Common myeloid progenitor, CD34-positive (primary cell): Measurements from ENCODE around the gene PRSS37.

Source experiments
- CTCF ChIA-PET: fragments of 350-600 bp; sonication (Branson Sonifier 250); formaldehyde crosslinking; loops from one replicate; lab custom pipeline; 2021; ENCODE audit warnings: antibody characterized with exemption; lab: Charles Lee
- POLR2A ChIA-PET: fragments of 350-600 bp; sonication (Branson Sonifier 250); formaldehyde crosslinking; loops from one replicate; lab custom pipeline; 2021; ENCODE audit warnings: antibody characterized with exemption; lab: Charles Lee
- DNase-seq, 3 donors: peaks; one replicate each; pipeline versions ENCODE4 v3.0.0 to v3.0.0-alpha.2; 2013
- H3K27ac ChIP-seq, 2 experiments: 1 replicate in 1 of 2; 2 replicates in 1 of 2; pipeline ENCODE4 v1.7.0; 2013; ENCODE audit warnings: inconsistent platforms in 2 of 2, low read length in 2 of 2, mild to moderate bottlenecking in 2 of 2, low read depth in 1 of 2, moderate library complexity in 1 of 2; ENCODE audit not compliant: severe bottlenecking in 2 of 2, insufficient read depth in 1 of 2, poor library complexity in 1 of 2
- H3K27me3 ChIP-seq, 5 experiments: replicated peaks in 2 of 5; 1 replicate in 3 of 5; 2 replicates in 2 of 5; pipeline versions ENCODE4 v1.6.1 to v1.7.0; 2013; ENCODE audit warnings: low read length in 4 of 5, mild to moderate bottlenecking in 2 of 5, moderate library complexity in 2 of 5, inconsistent platforms in 1 of 5; ENCODE audit not compliant: insufficient read depth in 5 of 5, control insufficient read depth in 4 of 5
- H3K36me3 ChIP-seq, 4 experiments: 1 replicate in 2 of 4; 2 replicates in 2 of 4; pipeline versions ENCODE4 v1.6.1 to v1.7.0; 2013; ENCODE audit warnings: low read length in 3 of 4, control low read depth in 1 of 4, mild to moderate bottlenecking in 1 of 4; ENCODE audit not compliant: control insufficient read depth in 4 of 4, insufficient read depth in 4 of 4
- H3K4me1 ChIP-seq, 4 experiments: 1 replicate in 3 of 4; 2 replicates in 1 of 4; pipeline versions ENCODE4 v1.6.1 to v1.7.1; 2013; ENCODE audit warnings: low read length in 3 of 4, mild to moderate bottlenecking in 3 of 4, control low read depth in 1 of 4, inconsistent platforms in 1 of 4, moderate library complexity in 1 of 4; ENCODE audit not compliant: control insufficient read depth in 4 of 4, insufficient read depth in 4 of 4; ENCODE audit errors: control extremely low read depth in 1 of 4
- H3K4me3 ChIP-seq, 7 experiments: 1 replicate in 4 of 7; 2 replicates in 3 of 7; pipeline versions ENCODE4 v1.5.1 to v1.7.0; 2013; ENCODE audit warnings: mild to moderate bottlenecking in 7 of 7, low read length in 6 of 7, moderate library complexity in 6 of 7, inconsistent platforms in 2 of 7, low read depth in 2 of 7, control low read depth in 1 of 7; ENCODE audit not compliant: insufficient read depth in 4 of 7, control insufficient read depth in 1 of 7; ENCODE audit errors: extremely low read depth in 1 of 7
- H3K9me3 ChIP-seq, 5 experiments: 1 replicate in 4 of 5; 2 replicates in 1 of 5; pipeline versions ENCODE4 v1.6.1 to v1.7.1; 2013; ENCODE audit warnings: low read length in 4 of 5, mild to moderate bottlenecking in 2 of 5, inconsistent platforms in 1 of 5, low read depth in 1 of 5, moderate library complexity in 1 of 5; ENCODE audit not compliant: control insufficient read depth in 4 of 5, insufficient read depth in 2 of 5; ENCODE audit errors: control extremely low read depth in 1 of 5
- WGBS: methylation state at CpG from one replicate; pipeline ENCODE4 v1.1.5; 2013; ENCODE audit not compliant: insufficient coverage; 5-methylcytosine and 5-hydroxymethylcytosine counted together

The PRSS37 gene

DNA sequence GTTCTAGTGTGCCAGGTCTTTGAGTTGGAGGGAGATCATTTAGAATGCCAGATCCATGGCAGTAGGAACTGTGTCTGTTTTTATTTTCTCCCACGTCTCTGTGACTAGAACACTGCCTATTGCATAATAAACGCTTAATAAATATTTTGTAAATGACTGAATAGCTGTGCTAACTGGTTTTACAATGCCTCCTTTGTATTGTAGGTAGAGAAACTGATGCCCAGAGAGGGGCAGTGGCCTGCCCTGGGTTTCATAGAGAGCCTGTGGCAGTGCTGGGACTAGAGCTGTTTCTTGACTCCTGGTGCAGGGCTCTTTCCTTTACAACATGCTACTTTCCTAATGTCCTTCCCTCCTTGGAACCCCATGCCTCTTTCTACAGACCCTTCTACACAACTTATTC is 48.8 kb downstream of the PRSS37 start:
- ChIA-PET POLR2A (no interaction called here), CTCF (no interaction called here)
- no peaks in the 10 kb centered on the region for H3K27me3 ChIP-seq
- H3K27ac ChIP-seq = no peak overlapping the region
- H3K36me3 ChIP-seq = peaks cover 2 to 11% (median 5%) of the 10 kb centered on the region in 4 experiments
- H3K9me3 ChIP-seq = no peaks in the 10 kb centered on the region
- DNase-seq = no peak
- H3K4me1 ChIP-seq = no peaks in the 10 kb centered on the region
- no peak overlapping the region for H3K4me3 ChIP-seq
- 100% methylated on average over 1 of the region's 2 CpGs for WGBS

DNA sequence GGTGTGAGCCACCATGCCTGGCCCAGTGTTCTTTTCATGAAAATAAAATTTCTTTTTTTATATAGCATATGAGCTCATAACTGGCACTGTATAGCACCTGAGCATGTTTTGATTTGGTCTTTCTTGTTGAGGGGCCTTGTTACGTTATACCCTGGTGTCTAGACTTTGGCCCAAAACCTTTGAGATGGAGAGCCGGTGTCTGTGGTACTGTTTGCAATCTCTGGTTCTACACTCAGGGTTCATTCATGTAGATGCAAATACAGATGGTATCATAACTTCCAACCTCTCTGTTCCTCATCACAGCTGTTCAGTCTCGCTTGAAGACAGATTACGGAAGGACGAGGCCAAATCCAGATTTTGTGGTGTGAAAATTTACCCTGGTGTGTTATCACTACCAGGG is 51.4 kb downstream of the PRSS37 start, which contains the start of gene TAS2R5:
Gene TAS2R5 (plus strand): TSS at position 301 of the 400 bp plus-strand sequence. CDS start 145 bp downstream, outside the sequence.
- Histone ChIP-seq H3K27ac (no peak within 1 kb of the TSS), H3K4me3 (no peak within 1 kb of the TSS), H3K9me3 (no peaks in the 10 kb centered on the region), H3K27me3 (no peaks in the 10 kb centered on the region), H3K4me1 (no peaks in the 10 kb centered on the region), H3K36me3 (peaks cover 2 to 11% (median 5%) of the 10 kb centered on the region in 4 experiments)
- CTCF ChIA-PET = no interaction called here
- 80% methylated on average over 2 of the region's 5 CpGs for WGBS
- POLR2A ChIA-PET = no interaction called here
- DNase-seq = no peak

DNA sequence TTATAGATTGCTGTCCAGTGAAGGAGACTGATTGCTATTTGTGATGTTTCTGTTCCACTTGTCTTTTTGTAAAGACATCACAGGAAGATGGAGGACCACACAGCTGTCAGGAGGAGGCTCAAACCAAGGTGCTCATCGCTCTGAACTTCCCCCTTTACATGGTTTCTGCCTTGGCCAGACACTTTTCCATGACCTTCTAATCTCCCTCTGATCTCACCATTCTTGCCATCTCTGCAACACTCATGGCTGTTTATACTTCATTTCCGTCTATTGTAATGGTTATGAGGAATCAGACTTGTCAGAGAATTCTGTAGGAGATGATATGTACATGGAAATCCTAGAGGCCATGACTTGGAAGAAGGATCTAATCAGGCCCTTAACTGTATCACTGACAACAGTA is 53.0 kb downstream of the PRSS37 start:
- no CpG with 5 or more reads among the region's 2 CpGs for WGBS
- peaks cover 0 to 9% (median 5%) of the 10 kb centered on the region in 4 experiments for H3K36me3 ChIP-seq
- no peak overlapping the region for H3K27ac ChIP-seq
- ChIA-PET CTCF (interaction anchor here (1.2 to 1.3 kb wide), 2 partner anchors 134 to 140 kb away, joined by 3 to 4 read pairs; no protein-coding TSS in a partner anchor), POLR2A (interaction anchor here (0.6 kb wide), 1 partner anchor 134 kb away, joined by 3 read pairs; no protein-coding TSS in a partner anchor)
- H3K4me1 ChIP-seq = no peaks in the 10 kb centered on the region
- no peaks in the 10 kb centered on the region for H3K27me3 ChIP-seq
- no peak overlapping the region for H3K4me3 ChIP-seq
- DNase-seq = no peak
- H3K9me3 ChIP-seq = no peaks in the 10 kb centered on the region
